GM18870 (cell line): ENCODE measurements around the gene CD1E.
A peak's percentile ranks its signal among the peaks of the same experiment; 100 is the strongest.
"Not testable (repeated sequence)": the region's sequence is repeated elsewhere in the genome, so short reads cannot be mapped to it uniquely, and the experiment has no call there.

Experiments
- ATAC-seq: cut with Tn5 transposase; IDR thresholded peaks from one replicate; pipeline ENCODE4 v1.9.1; 2021; ENCODE audit warnings: moderate library complexity; ENCODE audit not compliant: unreplicated experiment

CD1E gene

DNA sequence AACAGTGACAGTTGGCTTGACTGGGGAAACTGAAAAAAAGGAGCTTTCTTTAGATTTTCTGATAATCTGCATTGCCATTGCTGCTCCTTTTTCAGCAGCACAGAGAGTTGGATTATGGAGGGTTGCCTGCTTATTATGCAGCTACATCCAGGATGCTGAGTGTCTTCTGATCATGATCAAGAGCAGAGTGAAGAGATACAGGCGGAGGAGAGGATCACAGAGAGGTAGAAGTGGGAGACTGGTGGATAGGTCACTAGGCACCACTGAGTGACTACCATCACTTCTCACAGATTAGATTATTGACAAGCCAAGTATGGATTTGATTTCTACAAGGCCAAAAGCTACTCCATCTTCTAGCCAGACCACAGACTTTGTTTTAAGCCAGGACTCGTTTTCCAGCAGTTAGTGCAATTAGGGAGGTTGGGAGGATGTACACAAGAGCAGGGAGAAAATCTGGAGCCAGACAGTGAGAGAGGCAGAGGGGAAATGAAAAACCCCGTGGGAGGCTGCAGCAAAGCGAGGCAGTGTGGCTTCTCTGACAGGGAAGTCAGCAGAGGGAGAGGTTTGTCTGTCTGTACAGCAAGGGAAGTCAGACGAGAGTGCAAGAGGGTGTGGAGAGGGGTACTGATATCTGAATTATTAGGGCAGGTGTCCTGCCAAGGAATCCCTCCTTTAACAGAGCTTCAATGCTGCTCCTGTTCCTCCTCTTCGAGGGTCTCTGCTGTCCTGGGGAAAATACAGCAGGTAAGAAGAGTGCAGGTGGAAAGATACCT lies at the start of gene CD1E:
Gene CD1E, plus strand, starts transcription at position 592 of the 773 bp plus-strand sequence. Its CDS starts 95 bp downstream, at position 687.
- no peak for ATAC-seq

GRCh38 chr1:158310623-158311022 lies 43.1 kb upstream of the CD1E start:
- ATAC-seq = peak; percentile 55

DNA sequence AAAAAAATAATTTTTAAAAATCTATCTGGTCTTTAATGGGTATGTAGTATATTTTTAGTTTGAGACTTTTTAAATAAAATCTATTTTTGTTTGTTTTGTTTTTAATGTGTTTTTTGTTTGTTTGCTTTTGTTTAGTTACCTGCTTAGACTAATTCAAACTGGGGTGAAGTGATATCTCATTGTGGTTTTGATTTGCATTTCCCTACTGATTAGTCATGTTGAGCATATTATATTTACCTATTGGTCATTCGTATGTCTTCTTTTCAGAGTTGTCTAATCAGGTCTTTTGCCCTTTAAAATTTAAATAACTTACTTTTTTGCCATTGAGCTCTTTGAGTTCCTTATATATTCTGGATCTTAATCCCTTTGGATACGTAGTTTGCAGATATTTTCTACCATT lies 42.6 kb upstream of the CD1E start:
- ATAC-seq = peak; percentile 33

DNA sequence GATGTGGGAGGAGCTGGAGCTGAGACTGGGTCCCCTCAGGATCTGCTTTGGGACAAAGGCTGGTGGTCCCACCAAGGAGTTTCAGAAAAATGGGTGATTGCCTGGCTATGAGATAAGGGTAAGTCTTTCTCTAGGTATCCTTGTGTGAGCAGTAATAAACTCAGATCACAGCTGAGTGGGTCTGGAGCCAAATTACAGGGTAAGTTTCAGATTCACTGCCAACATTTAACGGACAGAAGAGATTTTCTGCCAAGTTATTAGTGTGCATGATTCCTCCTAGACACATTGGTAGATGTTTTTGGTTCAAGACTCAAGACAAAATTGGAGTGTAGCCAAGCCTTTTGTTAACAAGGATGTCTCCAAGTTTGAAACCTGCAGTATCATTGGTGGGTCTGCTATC lies 29.8 kb upstream of the CD1E start:
- ATAC-seq = no peak

DNA sequence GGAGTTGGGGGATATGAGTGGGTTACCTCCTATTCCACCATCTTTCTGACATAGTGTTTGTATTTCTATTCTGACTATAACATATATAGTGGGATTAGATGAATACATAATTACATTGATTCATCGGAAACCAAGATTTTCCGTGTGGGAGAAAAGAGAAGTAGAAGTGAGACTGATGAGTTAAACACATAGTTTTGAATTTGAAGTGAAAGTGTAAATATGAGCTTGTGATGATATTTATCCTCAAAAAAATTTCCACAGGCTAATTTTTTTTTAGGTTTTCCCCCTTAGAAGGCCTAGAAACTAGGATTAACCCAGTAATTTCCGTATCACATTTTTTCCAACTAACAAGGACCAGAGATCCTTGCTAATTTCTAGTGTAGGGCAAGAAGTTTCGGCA lies 29.3 kb upstream of the CD1E start:
- no peak for ATAC-seq

DNA sequence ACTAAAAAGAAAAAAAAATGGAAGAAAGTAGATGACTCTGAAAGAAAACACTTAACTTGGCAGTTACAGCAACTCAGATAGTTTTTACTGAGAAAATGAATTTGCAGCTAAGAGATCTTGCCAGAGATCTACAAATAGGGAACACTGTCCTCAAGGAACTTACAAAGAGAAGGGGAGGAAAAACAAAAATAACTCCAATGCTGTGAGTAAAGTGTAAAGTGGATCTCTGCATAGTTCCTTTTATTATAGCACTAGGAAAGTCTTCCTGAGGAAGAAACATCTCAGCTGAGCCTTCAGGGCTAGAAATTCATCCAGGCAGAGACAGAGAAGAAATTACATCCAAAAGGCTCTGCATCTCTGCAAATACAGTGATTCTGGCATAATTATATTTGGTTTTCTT lies 26.2 kb upstream of the CD1E start:
- ATAC-seq = no peak

- no peak for ATAC-seq
Measured at GRCh38 chr1:158328426-158328825, 25.3 kb upstream of the CD1E start.

DNA sequence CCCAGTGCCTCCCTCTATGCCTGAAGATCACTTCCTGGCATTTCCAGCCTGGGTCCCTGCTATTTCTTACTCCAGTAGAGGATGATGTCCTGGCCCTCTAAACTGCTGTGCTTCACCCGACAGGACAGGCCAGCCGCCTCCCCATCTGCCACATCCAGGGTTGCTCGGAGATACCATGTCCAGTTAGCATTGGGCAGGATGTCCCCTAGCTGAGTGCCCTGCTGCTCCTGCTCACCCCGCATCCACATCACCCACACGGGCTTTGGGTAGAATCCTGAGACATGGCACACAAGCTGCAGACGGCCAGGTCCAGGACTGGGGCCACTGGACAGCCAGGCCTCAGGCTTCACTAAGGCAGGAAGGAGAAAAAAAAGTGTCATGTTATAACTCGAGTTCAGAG lies 24.4 kb upstream of the CD1E start:
- no peak for ATAC-seq

GRCh38 chr1:158329733-158330132 lies 24.0 kb upstream of the CD1E start:
- no peak for ATAC-seq

DNA sequence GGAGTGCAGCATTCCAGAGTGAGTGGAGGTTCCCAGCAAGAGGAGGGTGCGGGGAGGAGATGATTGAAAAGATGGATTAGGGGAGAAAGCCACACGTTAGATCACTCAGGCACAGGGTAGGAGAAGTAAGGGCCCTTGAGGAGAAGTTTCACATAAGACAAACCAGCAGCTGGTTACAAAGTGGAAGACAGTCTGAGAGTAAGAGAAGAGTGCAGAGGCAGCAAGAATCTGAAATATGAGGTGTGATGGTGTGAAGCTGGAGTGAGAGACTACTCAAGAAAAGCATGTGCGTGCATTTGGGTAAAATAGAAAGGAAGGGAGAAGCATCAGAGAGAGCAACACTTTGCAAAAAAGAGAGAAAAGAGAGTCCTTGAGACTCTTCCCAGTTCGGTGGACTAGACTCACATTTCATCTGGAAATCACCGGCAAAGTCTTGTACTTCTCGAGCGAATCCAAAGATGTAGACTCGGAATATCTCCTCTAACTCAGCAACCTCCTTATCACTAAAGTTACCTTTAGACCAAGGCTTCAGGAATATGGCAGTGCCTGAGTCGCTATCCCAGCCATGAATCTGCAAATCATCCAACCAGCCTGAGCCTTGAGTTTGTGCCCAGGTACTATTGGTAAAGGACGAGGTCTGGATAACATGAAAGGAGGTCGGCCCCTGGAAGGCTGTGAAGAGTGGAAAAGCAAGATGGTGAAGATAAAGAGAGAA lies 23.1 kb upstream of the CD1E start:
- ATAC-seq = no peak

DNA sequence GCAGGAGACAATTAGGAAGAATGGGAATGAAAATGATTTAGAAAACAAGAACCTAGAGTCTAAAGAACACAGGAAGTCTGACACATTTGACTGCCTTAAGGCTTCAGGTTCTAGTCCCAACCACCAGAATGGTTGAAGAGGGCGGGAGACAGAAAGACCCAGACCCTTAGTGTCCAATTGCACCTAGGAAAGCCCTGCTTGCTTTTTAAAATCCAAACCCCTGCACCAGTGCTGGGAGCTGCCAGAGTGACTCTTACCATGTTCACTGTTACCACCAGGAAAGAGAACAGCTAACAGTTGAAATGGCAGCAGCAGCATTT lies 22.6 kb upstream of the CD1E start:
- no peak for ATAC-seq

- ATAC-seq = no peak
Measured at GRCh38 chr1:158331481-158332150, 22.1 kb upstream of the CD1E start, which contains the start of gene CD1B. Gene CD1B (minus strand): TSS chr1:158331531. CDS start chr1:158331423, 108 bp downstream.

DNA sequence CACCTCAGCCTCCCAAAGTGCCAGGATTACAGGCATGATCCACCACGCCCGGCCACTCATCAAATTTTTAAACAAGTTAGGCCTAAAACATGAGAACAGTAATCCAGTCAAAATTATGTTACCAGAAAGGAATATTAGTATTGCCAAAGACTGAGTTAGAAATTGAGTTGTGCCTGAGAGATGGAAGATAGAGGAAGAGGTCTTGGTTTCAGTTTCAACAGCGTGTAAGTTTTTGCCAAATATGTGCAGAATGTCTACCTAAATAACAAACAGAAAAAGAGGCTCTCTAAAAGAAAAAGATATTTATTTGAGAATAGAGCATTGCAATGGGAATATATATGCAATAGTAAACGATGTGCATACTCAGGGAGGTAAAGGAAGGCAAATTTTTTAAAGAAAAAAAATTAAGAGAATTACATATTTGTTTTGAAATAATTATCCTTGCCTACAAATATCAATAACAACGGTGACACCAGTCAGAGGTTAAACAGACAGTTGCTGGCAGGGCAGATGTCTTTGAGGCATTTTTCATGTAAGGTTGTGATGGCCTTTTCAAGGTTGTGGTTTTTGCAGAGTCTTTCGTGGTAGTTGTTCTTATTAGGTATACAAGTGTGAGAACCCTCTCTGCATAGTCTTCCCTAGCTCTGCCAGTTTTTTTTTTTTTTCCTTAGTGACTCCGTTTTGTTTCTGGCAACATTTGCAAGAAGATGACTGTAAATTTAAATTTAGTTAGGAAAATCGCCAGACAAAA lies 20.1 kb upstream of the CD1E start:
- no peak for ATAC-seq

- no peak for ATAC-seq
Measured at GRCh38 chr1:158334526-158335212, 19.0 kb upstream of the CD1E start.

- ATAC-seq = no peak
Measured at GRCh38 chr1:158335213-158335532, 18.5 kb upstream of the CD1E start.

GRCh38 chr1:158336413-158336812 lies 17.3 kb upstream of the CD1E start:
- not testable (repeated sequence) for ATAC-seq

DNA sequence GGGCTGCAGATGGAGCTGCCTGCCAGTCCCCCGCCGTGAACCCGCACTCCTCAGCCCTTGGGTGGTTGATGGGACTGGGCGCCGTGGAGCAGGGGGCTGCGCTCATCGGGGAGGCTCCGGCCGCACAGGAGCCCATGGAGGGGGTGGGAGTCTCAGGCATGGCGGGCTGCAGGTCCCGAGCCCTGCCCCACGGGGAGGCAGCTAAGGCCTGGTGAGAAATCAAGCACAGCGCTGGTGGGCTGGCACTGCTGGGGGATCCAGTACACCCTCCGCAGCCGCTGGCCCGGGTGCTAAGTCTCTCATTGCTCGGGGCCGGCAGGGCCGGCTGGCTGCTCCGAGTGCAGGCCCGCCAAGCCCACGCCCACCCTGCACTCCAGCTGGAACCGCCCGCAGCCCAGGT lies 4.7 kb upstream of the CD1E start:
- not testable (repeated sequence) for ATAC-seq

GRCh38 chr1:158354255-158354654 lies 561 bp downstream of the CD1E start:
- no peak for ATAC-seq

GRCh38 chr1:158355773-158356285 lies 2.1 kb downstream of the CD1E start:
- no peak for ATAC-seq

DNA sequence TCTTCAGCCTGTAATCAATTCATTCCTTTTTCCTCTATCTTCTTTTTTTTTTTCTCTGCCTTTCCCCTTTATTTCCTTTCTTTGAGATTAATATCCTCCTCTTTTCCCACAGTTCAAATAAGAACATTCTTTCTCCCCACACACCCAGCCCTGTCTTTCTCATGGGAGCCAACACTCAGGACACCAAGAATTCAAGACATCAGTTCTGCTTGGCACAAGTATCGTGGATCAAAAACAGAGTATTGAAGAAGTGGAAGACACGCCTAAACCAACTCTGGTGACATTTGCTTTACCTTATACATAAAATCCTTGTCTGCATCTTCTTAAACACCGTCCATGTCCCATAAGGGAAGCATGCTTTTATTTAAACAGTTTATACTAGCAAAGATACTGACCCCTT lies 2.9 kb downstream of the CD1E start:
- no peak for ATAC-seq

GRCh38 chr1:158357441-158357840 lies 3.7 kb downstream of the CD1E start:
- no peak for ATAC-seq
